ENCODE measurements around the gene NHEJ1. TPM values are rescaled to one million over a fixed set of nuclear protein-coding genes. Genes with fewer than 3 reads are reported as not detected.

The NHEJ1 gene
- total and polyA plus RNA-seq, 9 of the 15 experiments (the other 6 are each of a cell fraction or from before 2014, with no cell fraction given), result 9.0 to 23.7 (median 13.9) TPM

DNA sequence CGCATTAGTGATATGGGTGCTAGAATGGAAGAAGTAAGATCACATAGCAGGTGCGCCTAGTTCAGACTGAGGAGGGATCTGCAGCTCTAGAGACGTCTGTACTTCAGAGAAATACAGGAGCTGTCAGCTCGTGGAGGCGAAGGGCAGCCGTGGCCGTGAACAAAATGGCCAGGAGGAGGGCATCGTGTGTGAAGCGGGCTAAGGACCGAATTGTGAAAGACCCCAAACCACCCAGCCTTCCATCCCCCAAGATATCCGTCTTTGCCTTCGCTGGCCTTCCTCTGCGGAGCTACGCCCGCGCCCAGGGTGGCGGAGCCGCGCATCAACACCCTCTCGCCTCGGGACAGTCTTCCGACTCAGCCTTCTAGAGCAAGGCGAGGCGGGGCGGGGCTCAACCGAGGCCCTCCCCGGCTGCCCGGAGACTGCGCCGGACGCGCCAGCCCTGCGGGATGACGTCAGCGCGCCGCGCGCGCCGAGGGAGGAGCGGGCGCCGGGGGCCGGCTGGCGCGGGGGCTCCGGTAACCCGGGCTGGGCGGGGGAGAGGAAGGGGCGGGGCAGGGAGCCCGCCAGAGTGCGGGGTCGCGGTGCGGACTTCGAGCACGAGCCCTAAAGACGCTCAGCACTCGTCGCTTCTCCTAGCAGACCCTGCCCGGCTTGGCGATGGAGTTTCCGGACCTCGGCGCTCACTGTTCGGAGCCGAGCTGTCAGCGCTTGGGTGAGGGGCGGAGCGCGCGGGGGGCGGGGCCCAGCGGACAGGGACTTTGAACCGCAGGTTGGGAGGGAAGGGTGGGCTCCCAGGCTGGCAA is 45.9 kb upstream of the NHEJ1 start, which contains the start of gene ZFAND2B (continued):
- TF ChIP-seq E2F6 (IDR thresholded peaks at IDR 0.05; ENCODE audit: borderline replicate concordance in 1 of 2, extremely low read depth in 1 of 2, insufficient read depth in 1 of 2, insufficient read length in 1 of 2, low read depth in 1 of 2, low read length in 1 of 2, poor library complexity in 1 of 2, severe bottlenecking in 1 of 2) (peak in 1 of 2 experiments; percentile 32), FOXO4 (CRISPR knock-in tag; IDR thresholded peaks at IDR 0.05) (no peak), RBM34 (IDR thresholded peaks at IDR 0.05; ENCODE audit: borderline replicate concordance, insufficient read depth, low read length) (no peak), CREB1 (IDR thresholded peaks at IDR 0.05) (peak; percentile 83), CREB1 (CRISPR knock-in tag; IDR thresholded peaks at IDR 0.05) (peak; percentile 64; the same call in 1 of the 2 replicates), SMAD4 (CRISPR knock-in tag; conservative IDR thresholded peaks at IDR 0.05) (0 out of 2 replicates have a peak, but pooled peaks have one; percentile 34), CTBP1 (IDR thresholded peaks at IDR 0.05; ENCODE audit: borderline replicate concordance) (peak; percentile 78), ATF3 (IDR thresholded peaks at IDR 0.05) (peak; percentile 76), ATF3 (CRISPR knock-in tag; conservative IDR thresholded peaks at IDR 0.05) (no peak), NBN (IDR thresholded peaks at IDR 0.05; ENCODE audit: low read depth) (peak; percentile 70; the same call in 1 of the 2 replicates), L3MBTL2 (IDR thresholded peaks at IDR 0.05) (peak; percentile 74), POLR2G (IDR thresholded peaks at IDR 0.05; ENCODE audit: low read depth, low read length) (peak; percentile 95), KDM5B (IDR thresholded peaks at IDR 0.05; ENCODE audit: insufficient replicate concordance, low read depth, low read length) (peak; percentile 91)
- TF ChIP-seq, protein P1, sequence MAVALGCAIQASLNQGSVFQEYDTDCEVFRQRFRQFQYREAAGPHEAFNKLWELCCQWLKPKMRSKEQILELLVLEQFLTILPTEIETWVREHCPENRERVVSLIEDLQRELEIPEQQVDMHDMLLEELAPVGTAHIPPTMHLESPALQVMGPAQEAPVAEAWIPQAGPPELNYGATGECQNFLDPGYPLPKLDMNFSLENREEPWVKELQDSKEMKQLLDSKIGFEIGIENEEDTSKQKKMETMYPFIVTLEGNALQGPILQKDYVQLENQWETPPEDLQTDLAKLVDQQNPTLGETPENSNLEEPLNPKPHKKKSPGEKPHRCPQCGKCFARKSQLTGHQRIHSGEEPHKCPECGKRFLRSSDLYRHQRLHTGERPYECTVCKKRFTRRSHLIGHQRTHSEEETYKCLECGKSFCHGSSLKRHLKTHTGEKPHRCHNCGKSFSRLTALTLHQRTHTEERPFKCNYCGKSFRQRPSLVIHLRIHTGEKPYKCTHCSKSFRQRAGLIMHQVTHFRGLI (CRISPR knock-in tag; IDR thresholded peaks at IDR 0.05), result no peak

Data from K562 (cell line).